Activated CD8-positive, alpha-beta memory T cell treated with anti-CD3 and anti-CD28 coated beads for 48 hours (primary cell): ENCODE data around the gene SLC13A3.
"Not testable (repeated sequence)": the region's sequence is repeated elsewhere in the genome, so short reads cannot be mapped to it uniquely, and the experiment has no call there.

Source experiments
- DNase-seq, 3 experiments: peaks; one replicate each; pipeline ENCODE4 v3.0.0-alpha.2; 2020; ENCODE audit warnings: low read depth in 2 of 3, low spot score in 2 of 3

Gene SLC13A3

GRCh38 chr20:46681032-46681854 lies 30.0 kb upstream of the SLC13A3 start:
- DNase-seq, result peak; percentile 13 to 45 (median 38)

- no peak for DNase-seq
Observed at GRCh38 chr20:46680684-46681031, 29.4 kb upstream of the SLC13A3 start.

DNA sequence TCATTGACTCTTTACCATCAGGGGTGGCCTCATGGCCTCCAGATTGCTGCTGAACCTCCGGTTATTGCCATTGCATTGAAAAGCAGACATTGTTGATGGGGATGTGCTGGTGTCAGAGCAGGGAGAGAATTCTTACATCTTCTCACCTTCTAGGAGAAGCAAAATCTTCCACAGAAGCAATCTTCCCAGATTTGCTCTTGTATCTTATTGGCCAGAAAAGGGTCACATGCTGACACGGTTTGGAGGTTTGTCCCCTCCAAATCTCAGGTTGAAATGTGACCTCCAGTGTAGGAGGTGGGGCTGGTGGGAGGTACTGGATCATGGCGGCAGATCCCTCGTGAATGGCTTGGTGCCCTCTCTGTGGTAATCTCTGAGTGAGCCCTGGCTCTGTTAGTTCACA lies 27.3 kb upstream of the SLC13A3 start:
- no peak for DNase-seq

GRCh38 chr20:46677608-46678007 lies 26.3 kb upstream of the SLC13A3 start:
- no peak for DNase-seq

DNA sequence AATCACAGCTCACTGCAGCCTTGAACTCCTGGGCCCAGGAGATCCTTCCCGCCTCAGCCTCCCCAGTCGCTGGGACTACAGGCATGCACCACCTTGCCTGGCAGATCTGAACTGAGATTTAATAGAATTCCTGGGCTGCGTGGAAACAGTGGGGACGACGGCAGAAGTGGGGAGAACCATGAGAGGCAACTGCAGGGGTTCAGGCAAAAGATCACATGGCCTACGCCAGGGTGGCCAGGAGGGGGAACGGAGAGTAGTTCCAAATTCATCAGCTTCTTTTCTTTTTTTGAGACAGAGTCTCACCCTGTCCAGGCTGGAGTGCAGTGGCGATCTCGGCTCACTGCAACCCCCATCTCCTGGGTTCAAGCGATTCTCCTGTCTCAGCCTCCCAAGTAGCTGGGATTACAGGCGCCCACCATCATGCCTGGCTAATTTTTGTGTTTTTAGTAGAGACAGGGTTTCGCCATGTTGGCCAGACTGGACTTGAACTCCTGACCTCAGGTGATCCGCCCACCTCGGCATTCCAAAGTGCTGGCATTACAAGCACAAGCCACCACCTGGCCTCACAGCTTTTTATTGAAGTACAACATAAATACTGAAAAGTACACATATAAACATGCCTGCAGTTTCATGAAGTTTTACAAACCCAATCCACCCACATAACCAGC lies 25.5 kb upstream of the SLC13A3 start:
- not testable (repeated sequence) for DNase-seq

DNA sequence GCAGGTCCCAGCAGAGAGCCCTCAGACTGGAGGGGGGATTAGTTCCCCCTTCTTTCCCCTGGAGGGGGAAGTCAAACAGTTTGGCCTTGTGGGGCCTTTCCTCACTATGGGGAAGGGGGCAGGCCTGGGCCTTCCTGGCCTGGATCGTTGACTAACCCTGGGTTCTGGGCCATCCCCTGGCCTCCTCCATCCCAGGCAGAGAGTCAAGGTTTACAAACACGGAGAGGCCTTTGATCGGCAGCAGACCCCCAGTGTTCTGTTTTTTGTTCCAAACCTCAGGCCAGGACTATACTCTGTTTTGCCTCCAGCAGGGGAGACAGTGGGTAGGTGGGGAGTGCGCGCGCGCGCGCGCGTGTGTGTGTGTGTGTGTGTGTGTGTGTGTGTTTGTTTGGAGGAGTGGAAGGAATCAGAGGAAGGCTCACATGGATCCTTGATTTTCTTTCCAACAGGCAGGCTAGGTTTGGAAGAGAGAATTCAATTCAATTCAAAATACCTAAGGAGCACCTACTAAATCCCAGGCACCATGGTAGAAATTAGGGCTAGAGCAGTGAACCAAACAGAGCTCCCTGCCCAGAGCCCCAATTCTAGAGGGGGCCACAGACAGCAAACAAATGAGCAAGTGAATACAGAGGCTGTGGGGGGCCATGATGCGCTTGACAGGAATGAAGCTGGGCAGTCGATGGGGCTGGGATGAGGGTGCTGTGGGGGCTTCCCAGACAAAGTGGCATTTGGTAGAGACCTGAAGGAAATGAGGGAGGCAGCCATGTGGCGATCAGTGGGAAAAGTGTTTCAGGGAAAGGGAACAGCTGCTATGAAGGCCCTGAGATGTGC lies 23.2 kb upstream of the SLC13A3 start:
- no peak for DNase-seq

DNA sequence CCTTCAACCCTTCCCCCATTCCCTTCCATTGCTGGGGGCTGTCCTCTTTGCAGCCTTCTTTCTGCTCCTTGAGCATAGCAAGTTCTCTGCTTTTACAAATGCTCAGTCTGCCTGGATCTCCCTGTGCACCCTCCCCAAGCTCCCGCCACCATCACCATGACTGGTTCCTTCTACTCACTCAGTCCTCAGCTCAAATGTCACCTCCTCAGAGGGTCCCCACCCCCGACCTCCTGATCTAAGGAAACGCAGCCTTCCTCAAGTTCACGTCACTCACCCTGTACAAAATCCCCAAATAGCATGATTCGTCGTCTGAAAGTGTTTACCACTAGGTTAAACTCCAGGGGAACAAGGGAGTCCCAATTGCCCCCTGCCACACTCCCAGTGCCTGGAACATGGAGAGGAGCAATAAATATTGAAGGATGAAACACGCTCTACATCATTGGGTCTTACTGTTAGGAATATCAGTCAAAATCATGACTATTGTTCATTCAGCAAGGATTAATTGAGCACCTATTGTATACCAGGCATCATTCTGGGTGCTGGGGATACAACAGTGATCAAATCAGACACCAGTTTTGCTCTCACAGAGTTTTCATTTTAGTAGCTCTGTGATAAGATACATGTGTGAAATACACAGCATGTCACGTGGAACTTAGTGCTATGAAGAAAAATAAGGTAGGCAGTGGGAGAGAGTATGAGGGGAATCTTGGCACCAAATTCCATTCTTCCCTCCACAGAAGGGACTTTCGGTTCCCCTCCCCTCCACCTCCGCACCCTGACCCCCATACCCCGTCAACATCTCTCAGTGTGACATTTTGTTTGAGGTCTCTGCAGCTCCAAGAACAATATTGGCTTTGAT lies 22.4 kb upstream of the SLC13A3 start:
- no peak for DNase-seq

DNA sequence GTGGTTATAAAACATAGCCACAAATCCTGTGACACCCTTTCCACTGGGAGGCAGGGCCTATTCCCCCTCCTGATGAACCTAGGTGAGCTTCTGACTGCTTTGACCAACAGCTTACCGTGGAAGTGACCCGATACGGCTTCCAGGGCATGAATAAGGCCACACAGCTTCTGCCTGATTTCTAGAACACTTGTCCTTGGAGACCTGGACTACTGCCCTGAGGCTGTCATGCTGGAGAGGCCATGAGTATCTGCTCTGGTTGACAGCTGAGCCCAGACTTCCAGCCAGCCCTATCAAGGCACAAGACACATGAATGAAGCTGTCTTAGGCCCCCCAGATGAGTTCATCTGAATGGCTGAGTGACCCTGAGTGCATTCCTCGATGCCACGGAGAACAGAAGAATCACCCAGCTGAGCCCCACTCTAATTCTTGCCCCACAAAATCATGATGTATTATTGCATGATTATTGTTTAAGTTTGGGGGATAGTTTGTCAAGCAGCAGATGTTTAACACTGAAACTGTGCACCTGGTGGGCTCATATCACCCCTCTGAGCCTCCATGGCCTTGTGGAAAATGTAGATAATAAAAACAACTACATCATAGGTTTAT lies 21.4 kb upstream of the SLC13A3 start:
- DNase-seq, result no peak

GRCh38 chr20:46671866-46672542 lies 20.7 kb upstream of the SLC13A3 start:
- DNase-seq, result no peak

DNA sequence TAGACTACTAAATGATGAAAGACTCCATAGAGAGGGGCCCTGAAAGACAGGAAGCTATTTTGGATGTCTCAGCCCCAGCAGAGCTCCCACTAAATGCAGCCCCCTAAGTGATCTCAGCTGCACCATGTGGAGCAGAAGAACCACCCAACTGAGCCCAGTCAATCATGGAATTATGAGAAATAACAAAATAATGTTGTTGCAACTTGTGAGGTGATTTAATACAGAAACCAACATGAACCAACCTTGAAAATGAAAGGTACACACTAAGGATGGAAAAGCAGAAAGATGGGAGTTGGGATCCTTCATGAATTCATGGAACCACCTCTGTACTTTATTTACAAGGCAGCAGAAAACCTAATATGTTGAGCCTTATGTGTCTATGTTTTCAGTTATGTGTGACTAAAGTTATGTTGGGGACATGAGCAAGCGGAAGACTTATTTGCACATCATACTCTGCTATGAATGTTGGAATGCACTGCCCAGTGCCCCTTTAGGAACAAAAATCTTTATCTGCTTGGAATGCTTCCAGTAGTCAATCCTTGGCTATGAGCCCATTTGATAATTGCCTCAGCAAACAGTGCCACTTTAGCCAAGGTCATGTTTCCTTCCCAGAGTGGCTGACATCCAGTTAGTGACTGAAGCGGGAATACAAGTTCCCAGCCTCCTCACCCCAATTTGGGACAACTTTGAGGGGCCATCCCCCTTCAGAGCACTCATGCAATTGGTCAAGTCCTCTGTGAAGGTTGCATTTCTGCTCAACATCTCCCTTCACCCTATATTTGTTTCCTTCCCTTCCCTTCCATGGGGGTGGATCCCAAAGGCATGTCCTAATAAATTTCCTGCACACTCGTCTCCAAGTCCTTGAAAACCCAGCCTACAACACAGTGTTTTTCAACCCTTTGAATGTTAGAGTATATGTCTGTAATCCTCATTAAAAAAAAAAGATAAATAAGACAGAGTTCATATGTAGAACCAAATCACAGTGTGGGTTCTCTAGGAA lies 19.6 kb upstream of the SLC13A3 start:
- no peak for DNase-seq

DNA sequence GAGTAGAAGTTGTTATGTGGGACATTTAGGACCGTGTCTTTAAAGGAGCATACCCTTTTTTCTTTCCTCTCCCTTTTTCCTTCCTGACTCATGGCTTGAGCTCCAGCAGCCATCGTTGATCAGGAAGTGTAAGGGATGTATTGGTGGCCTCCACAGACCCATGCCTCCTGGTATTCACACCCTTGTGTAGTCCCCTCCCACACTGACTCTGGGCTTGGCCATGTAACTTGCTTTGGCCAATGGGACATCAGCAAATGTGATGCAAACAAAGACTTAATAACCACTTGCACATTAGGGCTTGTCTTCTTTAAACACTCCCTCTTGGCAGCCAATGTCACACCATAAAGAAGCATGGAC lies 18.9 kb upstream of the SLC13A3 start:
- no peak for DNase-seq

DNA sequence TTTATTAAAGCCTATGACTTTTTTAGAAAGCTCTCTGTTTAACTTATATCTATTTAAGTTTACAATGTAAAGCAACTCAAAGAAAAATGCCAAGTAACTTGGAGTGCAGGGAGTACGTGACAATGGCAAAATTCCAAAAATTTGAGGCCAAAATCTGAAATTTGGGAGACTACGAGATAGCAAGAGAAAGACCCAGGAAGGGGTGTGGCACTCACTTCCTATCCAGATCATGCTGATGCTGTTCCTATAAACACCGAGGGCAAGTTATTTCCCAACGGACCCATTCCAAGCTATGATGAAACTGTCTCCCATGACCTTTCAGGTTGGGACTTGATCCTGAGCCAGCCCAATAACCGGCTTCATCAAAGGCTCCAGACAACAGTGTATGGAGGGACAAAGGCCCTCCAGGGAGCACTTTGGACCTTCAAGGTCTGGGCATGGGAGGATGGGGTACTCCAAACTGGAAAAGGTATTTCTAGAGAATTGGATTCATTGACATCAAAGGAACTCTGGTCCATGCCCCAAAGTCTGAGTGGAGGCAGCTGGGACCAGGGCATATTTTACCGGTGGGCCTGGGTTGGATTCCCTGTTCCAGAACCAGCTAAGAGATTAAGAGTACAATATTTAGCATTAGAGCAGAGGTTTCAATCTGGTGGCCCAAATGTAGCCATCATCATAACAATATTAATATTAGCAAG lies 15.7 kb upstream of the SLC13A3 start:
- no peak for DNase-seq

GRCh38 chr20:46666306-46666705 lies 15.0 kb upstream of the SLC13A3 start:
- no peak for DNase-seq

GRCh38 chr20:46665602-46666001 lies 14.3 kb upstream of the SLC13A3 start:
- DNase-seq, result no peak

DNA sequence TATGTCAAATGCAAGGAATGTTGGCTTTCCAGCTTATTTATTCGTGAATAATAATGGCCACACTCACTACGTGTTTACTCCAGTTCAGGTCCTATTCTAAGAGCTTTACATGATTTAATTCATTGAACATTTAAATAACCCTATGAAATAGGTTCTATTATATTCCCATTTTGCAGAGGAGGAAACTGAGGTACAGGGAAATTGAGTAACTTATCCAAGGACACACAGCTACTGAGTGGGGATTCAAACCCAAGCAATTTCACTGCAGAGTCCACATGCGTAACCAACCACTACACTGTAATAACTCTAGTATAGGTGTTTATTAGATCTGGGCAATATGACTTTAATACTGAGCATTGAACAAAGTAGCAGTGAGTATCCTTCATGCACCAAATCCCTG lies 12.3 kb upstream of the SLC13A3 start:
- DNase-seq, result no peak

- no peak for DNase-seq
Observed at GRCh38 chr20:46661659-46662058, 10.4 kb upstream of the SLC13A3 start.

DNA sequence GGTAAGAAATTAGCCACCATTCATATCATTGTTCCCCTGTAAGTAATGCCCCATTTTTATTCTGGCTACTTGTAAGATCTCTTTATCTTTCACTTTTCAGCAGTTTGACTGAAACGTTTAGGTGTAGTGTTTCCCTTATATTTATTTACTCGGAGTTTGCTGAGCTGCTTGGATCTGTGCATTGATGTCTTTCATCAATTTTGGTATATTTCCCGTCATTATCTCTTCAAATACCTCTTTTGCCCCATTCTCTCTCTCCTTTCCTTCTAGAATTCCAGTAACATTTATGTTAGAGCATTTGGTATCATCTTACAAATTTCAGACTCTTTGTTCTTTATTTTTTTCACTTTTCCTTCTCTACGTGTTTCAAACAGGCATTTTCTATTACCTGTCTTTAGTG lies 9.2 kb upstream of the SLC13A3 start:
- DNase-seq, result no peak

GRCh38 chr20:46657618-46658017 lies 6.4 kb upstream of the SLC13A3 start:
- no peak for DNase-seq
